GM21447 (cell line): ENCODE measurements around the gene DIS3L2.

Experiments
- ATAC-seq: cut with Tn5 transposase; IDR thresholded peaks from one replicate; pipeline ENCODE4 v1.9.1; 2021; ENCODE audit not compliant: unreplicated experiment

DIS3L2 gene

GRCh38 chr2:231961349-231962166 lies at the start of gene DIS3L2:
Gene DIS3L2 (plus strand): TSS chr2:231961713. CDS start chr2:232014928, 53,215 bp downstream.
- ATAC-seq: peak; percentile 96

GRCh38 chr2:231914077-231914690 lies 47.3 kb upstream of the DIS3L2 start:
- ATAC-seq: no peak

- no peak for ATAC-seq
Observed at GRCh38 chr2:231917280-231918066, 44.0 kb upstream of the DIS3L2 start.

GRCh38 chr2:231918501-231919330 lies 42.8 kb upstream of the DIS3L2 start:
- no peak for ATAC-seq

- no peak for ATAC-seq
Observed at GRCh38 chr2:231919341-231920035, 42.0 kb upstream of the DIS3L2 start.

GRCh38 chr2:231920366-231920765 lies 41.1 kb upstream of the DIS3L2 start:
- no peak for ATAC-seq

GRCh38 chr2:231920795-231921194 lies 40.7 kb upstream of the DIS3L2 start:
- no peak for ATAC-seq

GRCh38 chr2:231922311-231923009 lies 39.1 kb upstream of the DIS3L2 start:
- ATAC-seq: no peak

GRCh38 chr2:231923010-231923344 lies 38.5 kb upstream of the DIS3L2 start:
- no peak for ATAC-seq

- no peak for ATAC-seq
Observed at GRCh38 chr2:231923951-231924888, 37.3 kb upstream of the DIS3L2 start.

GRCh38 chr2:231924889-231925275 lies 36.6 kb upstream of the DIS3L2 start:
- ATAC-seq: no peak

- ATAC-seq: no peak
Observed at GRCh38 chr2:231925303-231926179, 36.0 kb upstream of the DIS3L2 start.

- ATAC-seq: peak; percentile 49
Observed at GRCh38 chr2:231926180-231926741, 35.3 kb upstream of the DIS3L2 start, which contains the start of gene NPPC. Gene NPPC (minus strand): TSS chr2:231926396. CDS start chr2:231926249, 147 bp downstream.

GRCh38 chr2:231926761-231927565 lies 34.5 kb upstream of the DIS3L2 start:
- no peak for ATAC-seq

- no peak for ATAC-seq
Observed at GRCh38 chr2:231927566-231927890, 34.0 kb upstream of the DIS3L2 start.

- ATAC-seq: no peak
Observed at GRCh38 chr2:231928481-231928880, 33.0 kb upstream of the DIS3L2 start.
